Measurements from ENCODE around the gene FCRLA.
A peak's percentile ranks its signal among the peaks of the same experiment; 100 is the strongest.

GRCh38 chr1:161749509-161750407 lies 42.7 kb downstream of the FCRLA start, which contains the start of gene DUSP12:
- TF ChIP-seq CTCF (IDR thresholded peaks at IDR 0.05; ENCODE audit: low read depth, low read length, poor library complexity, severe bottlenecking) = peak; percentile 47
- no peak for TF ChIP-seq EZH2phosphoT487 (IDR thresholded peaks at IDR 0.05; ENCODE audit: borderline replicate concordance, low read length)

All from DOHH2 (cell line).